Activated CD8-positive, alpha-beta T cell treated with anti-CD3 and anti-CD28 coated beads for 36 hours (primary cell): ENCODE measurements around the gene CDNF. TPM values are rescaled to one million over a fixed set of nuclear protein-coding genes. Genes with fewer than 3 reads are reported as not detected.

Experiments used
- ATAC-seq: fragments of 200-7000 bp; cut with Tn5 transposase; one replicate; pipeline ENCODE4 v1.10.0; 2021; ENCODE audit warnings: mild to moderate bottlenecking, moderate library complexity
- CTCF ChIA-PET: fragments of 350-600 bp; sonication (Branson Sonifier 250); formaldehyde crosslinking; loops from one replicate; lab custom pipeline; 2021; ENCODE audit warnings: antibody characterized with exemption; lab: Charles Lee
- POLR2A ChIA-PET: fragments of 350-600 bp; sonication (Branson Sonifier 250); formaldehyde crosslinking; loops from one replicate; lab custom pipeline; 2021; ENCODE audit warnings: antibody characterized with exemption; lab: Charles Lee
- DNase-seq: peaks from one replicate; pipeline ENCODE4 v3.0.0-alpha.2; 2020
- H3K27ac Mint-ChIP-seq: one replicate; pipeline ENCODE4 v1.8.0; 2021; ENCODE audit warnings: mild to moderate bottlenecking, mixed read lengths
- H3K27me3 Mint-ChIP-seq: one replicate; pipeline ENCODE4 v1.8.0; 2021; ENCODE audit warnings: mixed read lengths
- H3K36me3 Mint-ChIP-seq: one replicate; pipeline ENCODE4 v1.8.0; 2021; ENCODE audit warnings: low read depth, mixed read lengths
- H3K4me1 Mint-ChIP-seq: one replicate; pipeline ENCODE4 v1.8.0; 2021; ENCODE audit warnings: low read depth, mixed read lengths
- H3K4me3 Mint-ChIP-seq: one replicate; pipeline ENCODE4 v1.8.0; 2021; ENCODE audit warnings: mild to moderate bottlenecking, moderate library complexity, mixed read lengths
- H3K9me3 Mint-ChIP-seq: one replicate; pipeline ENCODE4 v1.8.0; 2021; ENCODE audit warnings: mixed read lengths
- intact Hi-C: fragments of 100-400 bp; cut with micrococcal nuclease; formaldehyde crosslinking; loops from one replicate; pipeline ENCODE4 v1.10.0; 2022
- total RNA-seq, 2 experiments: library from RNA; stranded (reverse); gene quantifications; one replicate each; pipeline ENCODE4 v1.2.3, GENCODE V29; 2021
- TF ChIP-seq, protein P1 (sequence below): fragments of 200-600 bp; IDR thresholded peaks from one replicate; pipeline ENCODE4 v1.8.0; 2022; ENCODE audit warnings: antibody characterized with exemption, mild to moderate bottlenecking

The CDNF gene
- total RNA-seq: 1 to 10 TPM; 1.5 to 1.8 TPM

DNA sequence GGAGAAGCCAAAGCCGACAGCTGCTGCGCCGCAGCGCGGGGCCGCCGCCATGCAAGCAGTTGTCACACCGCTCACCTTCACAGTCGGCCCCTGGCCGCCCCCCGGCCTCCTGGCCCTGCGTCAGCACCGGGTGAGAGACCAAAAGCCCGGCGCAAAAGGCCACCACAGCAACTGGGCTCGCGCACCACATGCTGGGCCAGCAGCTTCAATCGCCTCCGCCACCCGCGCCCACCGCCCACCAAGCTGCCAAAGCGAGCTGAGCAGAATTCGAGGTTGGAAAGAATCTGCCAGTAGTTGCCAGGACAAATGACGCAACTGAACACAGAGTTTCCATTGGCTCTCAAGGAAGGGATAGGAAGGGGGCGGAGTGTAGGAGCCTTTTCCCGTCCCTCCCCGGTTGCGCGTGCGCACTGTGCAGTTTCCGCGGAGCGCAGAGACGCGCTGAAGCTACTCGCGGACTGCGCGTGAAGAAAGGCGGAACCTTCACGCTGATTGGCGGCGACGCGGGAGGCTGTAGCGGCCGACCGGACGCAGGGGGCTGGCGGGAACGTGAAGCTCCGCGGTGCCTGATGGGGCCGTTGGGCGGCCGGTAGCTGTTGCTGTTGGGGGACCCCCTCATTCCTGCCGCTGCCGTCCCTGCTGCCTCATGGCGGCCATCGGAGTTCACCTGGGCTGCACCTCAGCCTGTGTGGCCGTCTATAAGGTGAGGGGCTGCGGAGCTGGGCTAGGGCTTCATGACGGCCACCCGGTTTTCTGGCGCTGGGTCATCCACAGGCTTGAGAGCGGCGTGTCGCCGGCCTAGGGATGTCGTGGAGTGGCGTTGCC lies at the start of gene CDNF, which contains the start of the genes HSPA14 and MSANTD7:
Gene CDNF (minus strand): TSS at position 281 of the 825 bp plus-strand sequence. CDS start 91 bp downstream, at position 190.
Gene HSPA14 (plus strand): TSS at position 550 of the 825 bp plus-strand sequence. CDS start 97 bp downstream, at position 647.
Gene MSANTD7 (plus strand): TSS at position 550 of the 825 bp plus-strand sequence. CDS start 3,979 bp downstream, outside the sequence.
- H3K27ac Mint-ChIP-seq: peak within 1 kb of the TSS; percentile 98
- TF ChIP-seq, protein P1, sequence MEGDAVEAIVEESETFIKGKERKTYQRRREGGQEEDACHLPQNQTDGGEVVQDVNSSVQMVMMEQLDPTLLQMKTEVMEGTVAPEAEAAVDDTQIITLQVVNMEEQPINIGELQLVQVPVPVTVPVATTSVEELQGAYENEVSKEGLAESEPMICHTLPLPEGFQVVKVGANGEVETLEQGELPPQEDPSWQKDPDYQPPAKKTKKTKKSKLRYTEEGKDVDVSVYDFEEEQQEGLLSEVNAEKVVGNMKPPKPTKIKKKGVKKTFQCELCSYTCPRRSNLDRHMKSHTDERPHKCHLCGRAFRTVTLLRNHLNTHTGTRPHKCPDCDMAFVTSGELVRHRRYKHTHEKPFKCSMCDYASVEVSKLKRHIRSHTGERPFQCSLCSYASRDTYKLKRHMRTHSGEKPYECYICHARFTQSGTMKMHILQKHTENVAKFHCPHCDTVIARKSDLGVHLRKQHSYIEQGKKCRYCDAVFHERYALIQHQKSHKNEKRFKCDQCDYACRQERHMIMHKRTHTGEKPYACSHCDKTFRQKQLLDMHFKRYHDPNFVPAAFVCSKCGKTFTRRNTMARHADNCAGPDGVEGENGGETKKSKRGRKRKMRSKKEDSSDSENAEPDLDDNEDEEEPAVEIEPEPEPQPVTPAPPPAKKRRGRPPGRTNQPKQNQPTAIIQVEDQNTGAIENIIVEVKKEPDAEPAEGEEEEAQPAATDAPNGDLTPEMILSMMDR: no peak
- POLR2A ChIA-PET: interaction anchor here (0.6 to 2.4 kb wide), 30 partner anchors 10 to 653 kb away, joined by 3 to 19 read pairs (median 4); partner anchors contain the start of genes DCLRE1C, MEIG1 and SUV39H2
- CTCF ChIA-PET: interaction anchor here (0.7 to 4.9 kb wide), 14 partner anchors 15 to 653 kb away, joined by 3 to 35 read pairs (median 4); no protein-coding TSS in a partner anchor
- intact Hi-C loops: loop anchor here (10.0 kb wide), 1 partner anchor 117 kb away; the partner anchor contains the start of genes DCLRE1C and MEIG1
- ATAC-seq (peak; percentile 96), DNase-seq (peak; percentile 99)
- no peaks in the 10 kb centered on the region for H3K9me3 Mint-ChIP-seq
- H3K4me1 Mint-ChIP-seq: peaks cover 24% of the 10 kb centered on the region
- peak within 1 kb of the TSS; percentile 95 for H3K4me3 Mint-ChIP-seq
- H3K27me3 Mint-ChIP-seq: no peaks in the 10 kb centered on the region
- peaks cover 30% of the 10 kb centered on the region for H3K36me3 Mint-ChIP-seq

DNA sequence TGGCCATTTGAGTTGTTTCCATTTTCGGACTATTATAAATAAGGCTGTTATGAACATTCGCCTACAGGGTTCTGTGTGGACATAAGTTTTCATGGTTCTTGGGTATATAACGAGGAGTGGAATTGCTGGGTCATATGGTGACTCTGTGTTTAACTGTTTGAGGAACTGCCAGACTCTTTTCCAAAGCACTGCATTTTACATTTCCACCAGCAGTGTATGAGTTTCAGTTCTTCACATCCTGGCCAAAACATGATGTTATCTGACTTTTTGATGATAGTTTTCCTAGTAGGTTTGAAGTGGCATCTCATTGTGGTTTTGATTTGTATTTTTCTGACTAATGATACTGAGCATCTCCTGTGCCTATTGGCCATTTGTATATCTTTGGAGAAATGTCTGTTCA lies 46.2 kb upstream of the CDNF start:
- Mint-ChIP-seq H3K4me1 (peaks cover 22% of the 10 kb centered on the region), H3K27me3 (no peaks in the 10 kb centered on the region), H3K27ac (peak overlapping the region; percentile 8), H3K4me3 (no peak overlapping the region), H3K9me3 (no peaks in the 10 kb centered on the region), H3K36me3 (peaks cover 26% of the 10 kb centered on the region)
- peak; percentile 62 for ATAC-seq
- no peak for DNase-seq
- ChIA-PET CTCF (no interaction called here), POLR2A (interaction anchor here (0.6 kb wide), 1 partner anchor 118 kb away, joined by 3 read pairs; no protein-coding TSS in a partner anchor)
- TF ChIP-seq, protein P1: no peak
- intact Hi-C loops: no loop called here

DNA sequence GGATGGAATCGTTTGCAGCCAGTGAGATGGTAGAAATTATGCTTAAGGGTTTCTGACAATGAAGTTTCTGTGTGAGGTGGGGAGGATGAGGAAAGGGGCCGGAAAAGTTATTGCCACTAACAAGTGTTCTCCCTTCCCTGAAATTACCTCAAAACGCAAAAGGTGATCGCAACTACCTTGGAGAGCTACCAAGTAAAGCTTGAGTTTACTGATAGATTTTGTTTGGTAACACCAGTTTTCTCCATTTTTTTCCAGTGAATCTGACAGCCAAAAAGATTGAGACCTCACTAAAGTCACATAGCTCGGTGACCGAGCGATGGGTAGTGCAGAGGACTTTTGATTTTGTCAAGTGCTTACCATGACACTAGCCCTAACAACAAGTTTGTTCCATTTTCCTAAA lies 42.4 kb upstream of the CDNF start:
- peaks cover 32% of the 10 kb centered on the region for H3K36me3 Mint-ChIP-seq
- DNase-seq (no peak), ATAC-seq (no peak)
- peak overlapping the region; percentile 96 for H3K4me3 Mint-ChIP-seq
- CTCF ChIA-PET: interaction anchor here (1.4 to 1.9 kb wide), 4 partner anchors 9 to 92 kb away, joined by 3 to 6 read pairs (median 4); no protein-coding TSS in a partner anchor
- H3K4me1 Mint-ChIP-seq: peaks cover 36% of the 10 kb centered on the region
- intact Hi-C loops: no loop called here
- H3K9me3 Mint-ChIP-seq: no peaks in the 10 kb centered on the region
- H3K27ac Mint-ChIP-seq: peak overlapping the region; percentile 92
- TF ChIP-seq, protein P1: no peak
- POLR2A ChIA-PET: interaction anchor here (0.7 to 4.1 kb wide), 5 partner anchors 9 to 695 kb away, joined by 3 to 30 read pairs (median 10); partner anchors contain the start of gene DCLRE1C
- H3K27me3 Mint-ChIP-seq: no peaks in the 10 kb centered on the region

DNA sequence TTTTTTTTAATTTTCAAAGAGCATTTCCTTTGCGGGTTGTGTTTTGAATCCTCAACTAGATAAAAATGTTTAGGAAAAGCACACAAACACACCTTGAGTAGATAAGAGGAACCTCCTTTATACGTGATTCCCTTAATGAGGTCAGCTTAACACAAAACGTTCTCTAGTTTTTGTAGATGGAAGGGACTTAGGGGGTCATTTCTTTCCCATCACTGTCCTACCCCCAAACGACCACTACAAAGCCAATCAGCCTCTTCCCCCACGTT lies 42.0 kb upstream of the CDNF start:
- CTCF ChIA-PET: interaction anchor here (1.4 to 1.9 kb wide), 3 partner anchors 9 to 23 kb away, joined by 4 to 6 read pairs (median 5); no protein-coding TSS in a partner anchor
- peak overlapping the region; percentile 92 for H3K27ac Mint-ChIP-seq
- TF ChIP-seq, protein P1: no peak
- H3K4me1 Mint-ChIP-seq: peaks cover 37% of the 10 kb centered on the region
- ATAC-seq: no peak
- POLR2A ChIA-PET: interaction anchor here (0.8 to 4.1 kb wide), 6 partner anchors 10 to 695 kb away, joined by 4 to 30 read pairs (median 8); partner anchors contain the start of genes DCLRE1C and MEIG1
- H3K36me3 Mint-ChIP-seq: peaks cover 32% of the 10 kb centered on the region
- H3K9me3 Mint-ChIP-seq: no peaks in the 10 kb centered on the region
- DNase-seq: no peak
- intact Hi-C loops: no loop called here
- H3K4me3 Mint-ChIP-seq: peak overlapping the region; percentile 96
- H3K27me3 Mint-ChIP-seq: no peaks in the 10 kb centered on the region
